HEK293 (cell line): ENCODE results near the gene DHX32.

Experiments used
- CTCF ChIA-PET: fragments of 350-600 bp; formaldehyde crosslinking; extraction: SDS; loops from one replicate; lab custom pipeline; 2021; ENCODE audit warnings: antibody characterized with exemption; lab: Yijun Ruan, JAX
- POLR2A ChIA-PET: fragments of 300-600 bp; formaldehyde crosslinking; extraction: SDS; loops from one replicate; lab custom pipeline; 2020; ENCODE audit warnings: antibody characterized with exemption, inconsistent platforms; lab: Yijun Ruan, JAX
- H3K27ac ChIP-seq: fragments of 200-500 bp; sonication (Bioruptor generic); 2 replicates; pipeline ENCODE4 v1.5.1; 2014; ENCODE audit warnings: low read depth, low read length, control low read depth, inconsistent platforms; ENCODE audit errors: extremely low read depth
- H3K36me3 ChIP-seq, 2 experiments: fragments of 200-500 bp in 1 of 2; sonication (Bioruptor generic) in 1 of 2; 1 replicate in 1 of 2; 2 replicates in 1 of 2; pipeline ENCODE4 v1.5.1; 2014 to 2017; ENCODE audit warnings: inconsistent platforms in 2 of 2, low read length in 2 of 2; ENCODE audit not compliant: control insufficient read depth in 2 of 2, insufficient read depth in 1 of 2
- H3K4me1 ChIP-seq: fragments of 200-500 bp; sonication (Bioruptor generic); 2 replicates; pipeline ENCODE4 v1.5.1; 2014; ENCODE audit warnings: mild to moderate bottlenecking, low read length, inconsistent platforms; ENCODE audit not compliant: control insufficient read depth, insufficient read depth
- H3K4me3 ChIP-seq: 2 replicates; pipeline ENCODE4 v1.5.1; 2011; ENCODE audit warnings: low read depth, mild to moderate bottlenecking, control low read depth, low read length, moderate library complexity
- H3K9me3 ChIP-seq: fragments of 200-500 bp; sonication (Bioruptor generic); 2 replicates; pipeline ENCODE4 v1.5.1; 2014; ENCODE audit warnings: low read depth, low read length, inconsistent platforms; ENCODE audit not compliant: control insufficient read depth, insufficient read depth
- GFI1B ChIP-seq: fragments of 450-650 bp; formaldehyde crosslinking; IDR thresholded peaks from 2 replicates; pipeline ENCODE4 v1.5.1; 2016; ENCODE audit warnings: missing biosample characterization, missing genetic modification characterization
- HOXC10 ChIP-seq: sonication (generic); formaldehyde crosslinking; IDR thresholded peaks from 2 replicates; pipeline ENCODE4 v1.8.1; 2023; ENCODE audit warnings: mild to moderate bottlenecking, missing genetic modification reagents
- REPIN1 ChIP-seq: fragments of 450-650 bp; formaldehyde crosslinking; IDR thresholded peaks from 2 replicates; pipeline ENCODE4 v1.5.1; 2017; ENCODE audit warnings: missing biosample characterization, missing genetic modification characterization, low read depth
- ZBTB8A ChIP-seq: fragments of 450-650 bp; formaldehyde crosslinking; IDR thresholded peaks from 2 replicates; pipeline ENCODE4 v1.5.1; 2016; ENCODE audit warnings: missing biosample characterization, missing genetic modification characterization
- ZNF169 ChIP-seq: fragments of 450-650 bp; formaldehyde crosslinking; IDR thresholded peaks from 2 replicates; pipeline ENCODE4 v1.5.1; 2016; ENCODE audit warnings: missing biosample characterization, missing genetic modification characterization
- ZNF211 ChIP-seq: fragments of 450-650 bp; formaldehyde crosslinking; IDR thresholded peaks from 2 replicates; pipeline ENCODE4 v1.5.1; 2016; ENCODE audit warnings: low read depth, missing biosample characterization, missing genetic modification characterization
- ZNF354C ChIP-seq: fragments of 450-650 bp; formaldehyde crosslinking; IDR thresholded peaks from 2 replicates; pipeline ENCODE4 v1.5.1; 2016; ENCODE audit warnings: missing biosample characterization, missing genetic modification characterization, low read depth, borderline replicate concordance
- ZNF394 ChIP-seq: fragments of 450-650 bp; formaldehyde crosslinking; IDR thresholded peaks from 2 replicates; pipeline ENCODE4 v1.5.1; 2016; ENCODE audit warnings: missing biosample characterization, missing genetic modification characterization, mild to moderate bottlenecking, moderate library complexity, borderline replicate concordance
- ZNF530 ChIP-seq: fragments of 450-650 bp; formaldehyde crosslinking; IDR thresholded peaks from 2 replicates; pipeline ENCODE4 v1.5.1; 2016; ENCODE audit warnings: low read depth, missing biosample characterization, missing genetic modification characterization
- ZNF548 ChIP-seq: fragments of 450-650 bp; formaldehyde crosslinking; IDR thresholded peaks from 2 replicates; pipeline ENCODE4 v1.5.1; 2016; ENCODE audit warnings: missing biosample characterization, missing genetic modification characterization
- ZNF701 ChIP-seq: fragments of 450-650 bp; formaldehyde crosslinking; IDR thresholded peaks from 2 replicates; pipeline ENCODE4 v1.5.1; 2016; ENCODE audit warnings: missing biosample characterization, missing genetic modification characterization
- ZNF768 ChIP-seq: fragments of 450-650 bp; formaldehyde crosslinking; IDR thresholded peaks from 2 replicates; pipeline ENCODE4 v1.5.1; 2018; ENCODE audit warnings: missing biosample characterization, mild to moderate bottlenecking, missing genetic modification characterization
- ZNF837 ChIP-seq: fragments of 450-650 bp; formaldehyde crosslinking; IDR thresholded peaks from 2 replicates; pipeline ENCODE4 v1.5.1; 2016; ENCODE audit warnings: missing biosample characterization, missing genetic modification characterization
- TF ChIP-seq, protein P1 (sequence below): fragments of 450-650 bp; formaldehyde crosslinking; IDR thresholded peaks from 2 replicates; pipeline ENCODE4 v1.5.1; 2016; ENCODE audit warnings: missing biosample characterization, missing genetic modification characterization
- TF ChIP-seq, protein P2 (sequence below): fragments of 450-650 bp; formaldehyde crosslinking; optimal IDR thresholded peaks from 2 replicates; pipeline ENCODE3; 2016; ENCODE audit warnings: missing biosample characterization, mild to moderate bottlenecking, missing genetic modification characterization
- TF ChIP-seq, protein P3 (sequence below): fragments of 450-650 bp; formaldehyde crosslinking; IDR thresholded peaks from 2 replicates; pipeline ENCODE4 v1.5.1; 2016; ENCODE audit warnings: missing biosample characterization, missing genetic modification characterization
- TF ChIP-seq, protein P4 (sequence below): fragments of 450-650 bp; formaldehyde crosslinking; IDR thresholded peaks from 2 replicates; pipeline ENCODE4 v1.5.1; 2016; ENCODE audit warnings: missing biosample characterization, missing genetic modification characterization
- TF ChIP-seq, protein P5 (sequence below): fragments of 450-650 bp; formaldehyde crosslinking; IDR thresholded peaks from 2 replicates; pipeline ENCODE4 v1.5.0; 2017; ENCODE audit warnings: missing biosample characterization, missing genetic modification characterization, borderline replicate concordance
- TF ChIP-seq, protein P6 (sequence below): fragments of 450-650 bp; formaldehyde crosslinking; IDR thresholded peaks from 2 replicates; pipeline ENCODE4 v1.5.1; 2016; ENCODE audit warnings: missing biosample characterization, missing genetic modification characterization, borderline replicate concordance

Gene DHX32

DNA sequence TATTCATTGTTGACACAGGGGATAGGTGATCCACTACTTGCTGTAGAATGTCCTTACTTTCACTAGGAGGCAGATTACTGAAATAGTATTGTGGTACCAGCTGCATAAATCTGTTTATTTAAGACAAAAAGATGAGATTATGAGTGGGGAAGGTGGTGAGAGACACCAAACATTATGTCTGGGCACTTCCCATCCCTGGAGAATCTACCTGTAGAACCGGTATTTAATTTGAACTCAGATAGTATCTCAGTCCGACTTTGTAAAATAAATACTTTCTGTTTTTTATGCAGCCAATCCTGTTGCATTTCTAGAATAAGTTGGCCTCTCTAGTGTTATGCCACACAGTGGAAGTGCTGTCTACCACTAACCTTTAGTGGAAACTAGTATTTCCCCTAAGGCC lies 44.3 kb downstream of the DHX32 start:
- TF ChIP-seq REPIN1 (tag by site-specific recombination) (no peak), ZNF837 (tag by site-specific recombination) (no peak), HOXC10 (CRISPR knock-in tag) (no peak), ZBTB8A (no peak), ZNF701 (no peak), ZNF211 (tag by site-specific recombination) (no peak), ZNF394 (tag by site-specific recombination) (no peak), ZNF548 (tag by site-specific recombination) (no peak), GFI1B (no peak), ZNF354C (tag by site-specific recombination) (no peak), ZNF530 (tag by site-specific recombination) (no peak), ZNF768 (tag by site-specific recombination) (no peak), ZNF169 (tag by site-specific recombination) (no peak)
- TF ChIP-seq, protein P1, sequence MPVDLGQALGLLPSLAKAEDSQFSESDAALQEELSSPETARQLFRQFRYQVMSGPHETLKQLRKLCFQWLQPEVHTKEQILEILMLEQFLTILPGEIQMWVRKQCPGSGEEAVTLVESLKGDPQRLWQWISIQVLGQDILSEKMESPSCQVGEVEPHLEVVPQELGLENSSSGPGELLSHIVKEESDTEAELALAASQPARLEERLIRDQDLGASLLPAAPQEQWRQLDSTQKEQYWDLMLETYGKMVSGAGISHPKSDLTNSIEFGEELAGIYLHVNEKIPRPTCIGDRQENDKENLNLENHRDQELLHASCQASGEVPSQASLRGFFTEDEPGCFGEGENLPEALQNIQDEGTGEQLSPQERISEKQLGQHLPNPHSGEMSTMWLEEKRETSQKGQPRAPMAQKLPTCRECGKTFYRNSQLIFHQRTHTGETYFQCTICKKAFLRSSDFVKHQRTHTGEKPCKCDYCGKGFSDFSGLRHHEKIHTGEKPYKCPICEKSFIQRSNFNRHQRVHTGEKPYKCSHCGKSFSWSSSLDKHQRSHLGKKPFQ, result no peak
- TF ChIP-seq, protein P2, sequence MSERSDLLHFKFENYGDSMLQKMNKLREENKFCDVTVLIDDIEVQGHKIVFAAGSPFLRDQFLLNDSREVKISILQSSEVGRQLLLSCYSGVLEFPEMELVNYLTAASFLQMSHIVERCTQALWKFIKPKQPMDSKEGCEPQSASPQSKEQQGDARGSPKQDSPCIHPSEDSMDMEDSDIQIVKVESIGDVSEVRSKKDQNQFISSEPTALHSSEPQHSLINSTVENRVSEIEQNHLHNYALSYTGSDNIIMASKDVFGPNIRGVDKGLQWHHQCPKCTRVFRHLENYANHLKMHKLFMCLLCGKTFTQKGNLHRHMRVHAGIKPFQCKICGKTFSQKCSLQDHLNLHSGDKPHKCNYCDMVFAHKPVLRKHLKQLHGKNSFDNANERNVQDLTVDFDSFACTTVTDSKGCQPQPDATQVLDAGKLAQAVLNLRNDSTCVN (tag by site-specific recombination), result no peak
- TF ChIP-seq, protein P3, sequence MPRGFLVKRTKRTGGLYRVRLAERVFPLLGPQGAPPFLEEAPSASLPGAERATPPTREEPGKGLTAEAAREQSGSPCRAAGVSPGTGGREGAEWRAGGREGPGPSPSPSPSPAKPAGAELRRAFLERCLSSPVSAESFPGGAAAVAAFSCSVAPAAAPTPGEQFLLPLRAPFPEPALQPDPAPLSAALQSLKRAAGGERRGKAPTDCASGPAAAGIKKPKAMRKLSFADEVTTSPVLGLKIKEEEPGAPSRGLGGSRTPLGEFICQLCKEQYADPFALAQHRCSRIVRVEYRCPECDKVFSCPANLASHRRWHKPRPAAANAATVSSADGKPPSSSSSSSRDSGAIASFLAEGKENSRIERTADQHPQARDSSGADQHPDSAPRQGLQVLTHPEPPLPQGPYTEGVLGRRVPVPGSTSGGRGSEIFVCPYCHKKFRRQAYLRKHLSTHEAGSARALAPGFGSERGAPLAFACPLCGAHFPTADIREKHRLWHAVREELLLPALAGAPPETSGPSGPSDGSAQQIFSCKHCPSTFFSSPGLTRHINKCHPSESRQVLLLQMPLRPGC (tag by site-specific recombination), result no peak
- TF ChIP-seq, protein P4, sequence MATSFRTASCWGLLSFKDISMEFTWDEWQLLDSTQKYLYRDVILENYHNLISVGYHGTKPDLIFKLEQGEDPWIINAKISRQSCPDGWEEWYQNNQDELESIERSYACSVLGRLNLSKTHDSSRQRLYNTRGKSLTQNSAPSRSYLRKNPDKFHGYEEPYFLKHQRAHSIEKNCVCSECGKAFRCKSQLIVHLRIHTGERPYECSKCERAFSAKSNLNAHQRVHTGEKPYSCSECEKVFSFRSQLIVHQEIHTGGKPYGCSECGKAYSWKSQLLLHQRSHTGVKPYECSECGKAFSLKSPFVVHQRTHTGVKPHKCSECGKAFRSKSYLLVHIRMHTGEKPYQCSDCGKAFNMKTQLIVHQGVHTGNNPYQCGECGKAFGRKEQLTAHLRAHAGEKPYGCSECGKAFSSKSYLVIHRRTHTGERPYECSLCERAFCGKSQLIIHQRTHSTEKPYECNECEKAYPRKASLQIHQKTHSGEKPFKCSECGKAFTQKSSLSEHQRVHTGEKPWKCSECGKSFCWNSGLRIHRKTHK, result no peak
- TF ChIP-seq, protein P5, sequence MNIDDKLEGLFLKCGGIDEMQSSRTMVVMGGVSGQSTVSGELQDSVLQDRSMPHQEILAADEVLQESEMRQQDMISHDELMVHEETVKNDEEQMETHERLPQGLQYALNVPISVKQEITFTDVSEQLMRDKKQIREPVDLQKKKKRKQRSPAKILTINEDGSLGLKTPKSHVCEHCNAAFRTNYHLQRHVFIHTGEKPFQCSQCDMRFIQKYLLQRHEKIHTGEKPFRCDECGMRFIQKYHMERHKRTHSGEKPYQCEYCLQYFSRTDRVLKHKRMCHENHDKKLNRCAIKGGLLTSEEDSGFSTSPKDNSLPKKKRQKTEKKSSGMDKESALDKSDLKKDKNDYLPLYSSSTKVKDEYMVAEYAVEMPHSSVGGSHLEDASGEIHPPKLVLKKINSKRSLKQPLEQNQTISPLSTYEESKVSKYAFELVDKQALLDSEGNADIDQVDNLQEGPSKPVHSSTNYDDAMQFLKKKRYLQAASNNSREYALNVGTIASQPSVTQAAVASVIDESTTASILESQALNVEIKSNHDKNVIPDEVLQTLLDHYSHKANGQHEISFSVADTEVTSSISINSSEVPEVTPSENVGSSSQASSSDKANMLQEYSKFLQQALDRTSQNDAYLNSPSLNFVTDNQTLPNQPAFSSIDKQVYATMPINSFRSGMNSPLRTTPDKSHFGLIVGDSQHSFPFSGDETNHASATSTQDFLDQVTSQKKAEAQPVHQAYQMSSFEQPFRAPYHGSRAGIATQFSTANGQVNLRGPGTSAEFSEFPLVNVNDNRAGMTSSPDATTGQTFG (tag by site-specific recombination), result no peak
- TF ChIP-seq, protein P6, sequence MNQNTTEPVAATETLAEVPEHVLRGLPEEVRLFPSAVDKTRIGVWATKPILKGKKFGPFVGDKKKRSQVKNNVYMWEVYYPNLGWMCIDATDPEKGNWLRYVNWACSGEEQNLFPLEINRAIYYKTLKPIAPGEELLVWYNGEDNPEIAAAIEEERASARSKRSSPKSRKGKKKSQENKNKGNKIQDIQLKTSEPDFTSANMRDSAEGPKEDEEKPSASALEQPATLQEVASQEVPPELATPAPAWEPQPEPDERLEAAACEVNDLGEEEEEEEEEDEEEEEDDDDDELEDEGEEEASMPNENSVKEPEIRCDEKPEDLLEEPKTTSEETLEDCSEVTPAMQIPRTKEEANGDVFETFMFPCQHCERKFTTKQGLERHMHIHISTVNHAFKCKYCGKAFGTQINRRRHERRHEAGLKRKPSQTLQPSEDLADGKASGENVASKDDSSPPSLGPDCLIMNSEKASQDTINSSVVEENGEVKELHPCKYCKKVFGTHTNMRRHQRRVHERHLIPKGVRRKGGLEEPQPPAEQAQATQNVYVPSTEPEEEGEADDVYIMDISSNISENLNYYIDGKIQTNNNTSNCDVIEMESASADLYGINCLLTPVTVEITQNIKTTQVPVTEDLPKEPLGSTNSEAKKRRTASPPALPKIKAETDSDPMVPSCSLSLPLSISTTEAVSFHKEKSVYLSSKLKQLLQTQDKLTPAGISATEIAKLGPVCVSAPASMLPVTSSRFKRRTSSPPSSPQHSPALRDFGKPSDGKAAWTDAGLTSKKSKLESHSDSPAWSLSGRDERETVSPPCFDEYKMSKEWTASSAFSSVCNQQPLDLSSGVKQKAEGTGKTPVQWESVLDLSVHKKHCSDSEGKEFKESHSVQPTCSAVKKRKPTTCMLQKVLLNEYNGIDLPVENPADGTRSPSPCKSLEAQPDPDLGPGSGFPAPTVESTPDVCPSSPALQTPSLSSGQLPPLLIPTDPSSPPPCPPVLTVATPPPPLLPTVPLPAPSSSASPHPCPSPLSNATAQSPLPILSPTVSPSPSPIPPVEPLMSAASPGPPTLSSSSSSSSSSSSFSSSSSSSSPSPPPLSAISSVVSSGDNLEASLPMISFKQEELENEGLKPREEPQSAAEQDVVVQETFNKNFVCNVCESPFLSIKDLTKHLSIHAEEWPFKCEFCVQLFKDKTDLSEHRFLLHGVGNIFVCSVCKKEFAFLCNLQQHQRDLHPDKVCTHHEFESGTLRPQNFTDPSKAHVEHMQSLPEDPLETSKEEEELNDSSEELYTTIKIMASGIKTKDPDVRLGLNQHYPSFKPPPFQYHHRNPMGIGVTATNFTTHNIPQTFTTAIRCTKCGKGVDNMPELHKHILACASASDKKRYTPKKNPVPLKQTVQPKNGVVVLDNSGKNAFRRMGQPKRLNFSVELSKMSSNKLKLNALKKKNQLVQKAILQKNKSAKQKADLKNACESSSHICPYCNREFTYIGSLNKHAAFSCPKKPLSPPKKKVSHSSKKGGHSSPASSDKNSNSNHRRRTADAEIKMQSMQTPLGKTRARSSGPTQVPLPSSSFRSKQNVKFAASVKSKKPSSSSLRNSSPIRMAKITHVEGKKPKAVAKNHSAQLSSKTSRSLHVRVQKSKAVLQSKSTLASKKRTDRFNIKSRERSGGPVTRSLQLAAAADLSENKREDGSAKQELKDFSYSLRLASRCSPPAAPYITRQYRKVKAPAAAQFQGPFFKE (tag by site-specific recombination), result no peak
- H3K9me3 ChIP-seq, result no peaks in the 10 kb centered on the region
- no peaks in the 10 kb centered on the region for H3K4me1 ChIP-seq
- ChIA-PET CTCF (no interaction called here), POLR2A (no interaction called here)
- peaks cover 70 to 91% of the 10 kb centered on the region in 2 experiments for H3K36me3 ChIP-seq
- H3K27ac ChIP-seq, result no peak overlapping the region
- no peak overlapping the region for H3K4me3 ChIP-seq
